Stomach (tissue), 9 donors: Measurements from ENCODE around the gene SLC5A10. TPM values are rescaled to one million over a fixed set of nuclear protein-coding genes. Genes with fewer than 3 reads are reported as not detected.

Experiments
- DNase-seq, 2 donors: peaks; one replicate each; pipeline versions ENCODE4 v3.0.0 to v3.0.0-alpha.2; 2013 to 2019
- H3K27ac ChIP-seq, 5 donors: fragments of 200-600 bp in 4 of 5; sonication (generic) in 4 of 5; one replicate each; pipeline ENCODE4 v1.5.1; 2013 to 2019; ENCODE audit warnings: mild to moderate bottlenecking in 1 of 5, moderate library complexity in 1 of 5
- H3K27me3 ChIP-seq, 3 donors: fragments of 200-600 bp; sonication (generic); one replicate each; pipeline ENCODE4 v1.5.1; 2017 to 2019; ENCODE audit warnings: mixed run types in 1 of 3
- H3K36me3 ChIP-seq, 4 donors: fragments of 200-600 bp; sonication (generic); 1 replicate in 3 of 4; 2 replicates in 1 of 4; pipeline ENCODE4 v1.5.1; 2016 to 2019
- H3K4me1 ChIP-seq, 4 donors: fragments of 200-600 bp; sonication (generic); one replicate each; pipeline ENCODE4 v1.5.1; 2016 to 2019
- H3K4me3 ChIP-seq, 4 donors: fragments of 200-600 bp; sonication (generic) in 3 of 4; one replicate each; pipeline ENCODE4 v1.5.1; 2016 to 2019; ENCODE audit warnings: mild to moderate bottlenecking in 1 of 4
- H3K9me3 ChIP-seq, 4 donors: fragments of 200-600 bp; sonication (generic); one replicate each; pipeline ENCODE4 v1.5.1; 2016 to 2019
- EP300 ChIP-seq: sonication (generic); formaldehyde crosslinking; IDR thresholded peaks from one replicate; pipeline ENCODE4 v1.6.1; 2017; ENCODE audit warnings: antibody characterized with exemption
- POLR2A ChIP-seq, 4 donors: fragments of 450-650 bp; IDR thresholded peaks; one replicate each; pipeline ENCODE4 v1.6.1; 2016; ENCODE audit warnings: antibody characterized with exemption in 4 of 4, control low read depth in 2 of 4, mild to moderate bottlenecking in 1 of 4, moderate library complexity in 1 of 4
- POLR2AphosphoS5 ChIP-seq, 3 donors: sonication (generic); formaldehyde crosslinking; IDR thresholded peaks; one replicate each; pipeline ENCODE4 v1.6.1; 2016; ENCODE audit warnings: antibody characterized with exemption in 3 of 3
- WGBS, 5 donors: extraction: QIAGEN DNeasy Blood & Tissue Kit in 3 of 5; methylation state at CpG; one replicate each; pipeline versions ENCODE4 v1.1.5 to v1.1.7; 2013 to 2018; 5-methylcytosine and 5-hydroxymethylcytosine counted together
- intact Hi-C: fragments of 100-400 bp; cut with DNase I; formaldehyde crosslinking; loops from one replicate; pipeline ENCODE4 v1.15.1; 2023; ENCODE audit warnings: low total_unique reads
- polyA plus RNA-seq, 3 donors: library from polyadenylated mRNA; stranded (reverse); fragments of 200-250 nt; gene quantifications; one replicate each; pipeline ENCODE4 v1.2.3, GENCODE V29; 2013
- total RNA-seq, 5 donors: library from RNA; depleted of rRNA; stranded (reverse); fragments of >200 nt; gene quantifications; one replicate each; pipeline versions ENCODE4 v1.1.0 to v1.2.3, GENCODE V29; 2014 to 2016
- TF ChIP-seq, protein P1 (sequence below), 7 experiments: fragments of 450-650 bp in 4 of 7; fragments of 200-600 bp in 3 of 7; sonication (generic) in 3 of 7; IDR thresholded peaks; one replicate each; pipeline ENCODE4 v1.5.1; 2016 to 2019; ENCODE audit warnings: antibody characterized with exemption in 7 of 7, control low read depth in 2 of 7, mild to moderate bottlenecking in 1 of 7
- donor health status: healthy with polysubstance abuse.
- donor health status: Bipolar disorder and iron deficiency.
- donor health status: healthy.

The SLC5A10 gene
- total and polyA plus RNA-seq, 8 donors, result 0.06 to 0.46 (median 0.13) TPM; not detected in 5

DNA sequence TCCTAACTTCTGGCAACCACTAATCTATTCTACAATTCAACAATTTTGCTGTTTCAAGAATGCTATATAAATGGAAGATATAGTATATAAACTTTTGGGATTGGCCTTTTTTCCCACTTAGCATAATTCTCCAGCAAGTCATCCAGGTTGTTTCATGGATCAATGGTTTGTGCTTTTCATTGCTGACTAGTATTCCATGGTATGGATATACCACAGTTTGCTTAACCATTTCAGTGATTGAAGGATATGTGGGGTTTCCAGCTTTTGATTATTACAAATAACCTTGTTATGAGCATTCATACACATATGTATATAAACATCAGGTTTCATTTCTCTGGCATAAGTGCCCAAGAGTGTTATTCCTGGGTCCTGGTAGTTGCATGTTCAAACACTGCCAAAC lies 54.7 kb downstream of the SLC5A10 start:
- no peak overlapping the region for H3K27ac ChIP-seq
- DNase-seq, result no peak
- no peaks in the 10 kb centered on the region for H3K9me3 ChIP-seq
- H3K4me1 ChIP-seq, result peaks cover 25 to 36% (median 33%) of the 10 kb centered on the region in 4 donors
- peaks cover 0 to 12% (median 0%) of the 10 kb centered on the region in 3 donors for H3K27me3 ChIP-seq
- H3K36me3 ChIP-seq, result no peaks in the 10 kb centered on the region
- H3K4me3 ChIP-seq, result no peak overlapping the region
- TF ChIP-seq POLR2AphosphoS5 (IDR thresholded peaks at IDR 0.05), result no peak
- TF ChIP-seq POLR2A (IDR thresholded peaks at IDR 0.05), result no peak
- TF ChIP-seq EP300, result no peak
- TF ChIP-seq, protein P1, sequence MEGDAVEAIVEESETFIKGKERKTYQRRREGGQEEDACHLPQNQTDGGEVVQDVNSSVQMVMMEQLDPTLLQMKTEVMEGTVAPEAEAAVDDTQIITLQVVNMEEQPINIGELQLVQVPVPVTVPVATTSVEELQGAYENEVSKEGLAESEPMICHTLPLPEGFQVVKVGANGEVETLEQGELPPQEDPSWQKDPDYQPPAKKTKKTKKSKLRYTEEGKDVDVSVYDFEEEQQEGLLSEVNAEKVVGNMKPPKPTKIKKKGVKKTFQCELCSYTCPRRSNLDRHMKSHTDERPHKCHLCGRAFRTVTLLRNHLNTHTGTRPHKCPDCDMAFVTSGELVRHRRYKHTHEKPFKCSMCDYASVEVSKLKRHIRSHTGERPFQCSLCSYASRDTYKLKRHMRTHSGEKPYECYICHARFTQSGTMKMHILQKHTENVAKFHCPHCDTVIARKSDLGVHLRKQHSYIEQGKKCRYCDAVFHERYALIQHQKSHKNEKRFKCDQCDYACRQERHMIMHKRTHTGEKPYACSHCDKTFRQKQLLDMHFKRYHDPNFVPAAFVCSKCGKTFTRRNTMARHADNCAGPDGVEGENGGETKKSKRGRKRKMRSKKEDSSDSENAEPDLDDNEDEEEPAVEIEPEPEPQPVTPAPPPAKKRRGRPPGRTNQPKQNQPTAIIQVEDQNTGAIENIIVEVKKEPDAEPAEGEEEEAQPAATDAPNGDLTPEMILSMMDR (IDR thresholded peaks at IDR 0.05), result no peak
- intact Hi-C loops, result no loop called here

GRCh38 chr17:19009970-19010369 lies 58.0 kb downstream of the SLC5A10 start:
- no peak overlapping the region for H3K27ac ChIP-seq
- H3K4me3 ChIP-seq, result no peak overlapping the region
- no peak for TF ChIP-seq POLR2AphosphoS5 (IDR thresholded peaks at IDR 0.05)
- no peak for TF ChIP-seq EP300
- TF ChIP-seq, protein P1 (IDR thresholded peaks at IDR 0.05), result no peak
- TF ChIP-seq POLR2A (IDR thresholded peaks at IDR 0.05), result no peak
- peaks cover 2 to 14% (median 3%) of the 10 kb centered on the region in 4 donors for H3K4me1 ChIP-seq
- no peaks in the 10 kb centered on the region for H3K27me3 ChIP-seq
- WGBS, 5 donors, result 88 to 100% (median 97%) methylated on average over 12 of the region's 12 CpGs
- H3K36me3 ChIP-seq, result no peaks in the 10 kb centered on the region
- H3K9me3 ChIP-seq, result no peaks in the 10 kb centered on the region
- intact Hi-C loops, result no loop called here
- DNase-seq, result no peak

- H3K27ac ChIP-seq, result no peak overlapping the region
- no peaks in the 10 kb centered on the region for H3K36me3 ChIP-seq
- no peaks in the 10 kb centered on the region for H3K9me3 ChIP-seq
- TF ChIP-seq EP300 (no peak), POLR2A (IDR thresholded peaks at IDR 0.05) (no peak), POLR2AphosphoS5 (IDR thresholded peaks at IDR 0.05) (peak in 1 of 3 donors; percentile 23)
- TF ChIP-seq, protein P1 (IDR thresholded peaks at IDR 0.05), result no peak
- 52 to 65% (median 60%) methylated on average over 11 of the region's 11 CpGs for WGBS, 5 donors
- intact Hi-C loops, result no loop called here
- peak; percentile 50 to 77 for DNase-seq
- H3K4me3 ChIP-seq, result no peak overlapping the region
- H3K4me1 ChIP-seq, result peaks cover 0 to 14% (median 0%) of the 10 kb centered on the region in 4 donors
- no peaks in the 10 kb centered on the region for H3K27me3 ChIP-seq
Measured at GRCh38 chr17:19010729-19011505, 59.0 kb downstream of the SLC5A10 start.

GRCh38 chr17:19011581-19011980 lies 59.6 kb downstream of the SLC5A10 start:
- Histone ChIP-seq H3K27me3 (no peaks in the 10 kb centered on the region), H3K4me1 (peaks cover 0 to 14% (median 0%) of the 10 kb centered on the region in 4 donors), H3K9me3 (no peaks in the 10 kb centered on the region), H3K27ac (no peak overlapping the region), H3K4me3 (no peak overlapping the region), H3K36me3 (no peaks in the 10 kb centered on the region)
- WGBS, 5 donors, result 74 to 85% (median 80%) methylated on average over 6 of the region's 6 CpGs
- intact Hi-C loops, result no loop called here
- DNase-seq, result no peak
- TF ChIP-seq POLR2A (IDR thresholded peaks at IDR 0.05), result no peak
- no peak for TF ChIP-seq POLR2AphosphoS5 (IDR thresholded peaks at IDR 0.05)
- TF ChIP-seq, protein P1 (IDR thresholded peaks at IDR 0.05), result no peak
- TF ChIP-seq EP300, result no peak
